ENCODE data around the gene GRB7. TPM values are rescaled to one million over a fixed set of nuclear protein-coding genes. Genes with fewer than 3 reads are reported as not detected.
A peak's percentile ranks its signal among the peaks of the same experiment; 100 is the strongest.
"Not testable (repeated sequence)": the region's sequence is repeated elsewhere in the genome, so short reads cannot be mapped to it uniquely, and the experiment has no call there.

The GRB7 gene
- total RNA-seq, 4 donors from 2014 or later, result 0.41 to 0.70 TPM; not detected in 2

DNA sequence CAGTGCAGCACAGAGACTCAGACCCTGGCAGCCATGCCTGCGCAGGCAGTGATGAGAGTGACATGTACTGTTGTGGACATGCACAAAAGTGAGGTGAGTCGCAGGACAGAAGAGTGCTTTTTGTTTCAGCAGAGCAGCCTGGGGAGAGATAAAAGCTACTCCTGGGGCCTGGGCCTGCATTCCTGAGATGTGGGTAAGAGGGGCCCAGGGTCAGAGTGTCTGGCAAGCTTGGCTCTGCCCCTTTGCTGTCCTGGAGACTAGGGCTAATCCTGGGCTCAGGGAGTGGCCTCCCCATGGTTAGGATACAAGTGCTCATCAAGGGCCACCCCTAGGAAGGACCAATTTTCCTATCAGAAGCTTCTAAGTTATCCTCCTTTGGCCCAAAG is 42.7 kb upstream of the GRB7 start:
- in situ Hi-C loops (cut with MboI; ENCODE audit: low sequenced_read_pairs in 4 of 4), result no loop called here
- Histone ChIP-seq H3K4me1 (peaks cover 7% of the 10 kb centered on the region in 2 donors), H3K27me3 (no peaks in the 10 kb centered on the region), H3K4me3 (no peak overlapping the region), H3K27ac (no peak overlapping the region), H3K9me3 (no peaks in the 10 kb centered on the region), H3K36me3 (no peaks in the 10 kb centered on the region)
- no peak for DNase-seq
- TF ChIP-seq CTCF (IDR thresholded peaks at IDR 0.05 in 4 of 5, conservative IDR thresholded peaks at IDR 0.05 in 1 of 5) (no peak), POLR2A (IDR thresholded peaks at IDR 0.05) (no peak)
- intact Hi-C loops (cut with DNase I; ENCODE audit: low total_unique reads), result no loop called here
- no peak for ATAC-seq

- Histone ChIP-seq H3K36me3 (no peaks in the 10 kb centered on the region), H3K27me3 (no peaks in the 10 kb centered on the region), H3K4me1 (peaks cover 12 to 20% of the 10 kb centered on the region in 2 donors), H3K4me3 (no peak overlapping the region), H3K27ac (no peak overlapping the region), H3K9me3 (no peaks in the 10 kb centered on the region)
- no peak for ATAC-seq
- TF ChIP-seq POLR2A (IDR thresholded peaks at IDR 0.05), result no peak
- TF ChIP-seq CTCF (IDR thresholded peaks at IDR 0.05 in 4 of 5, conservative IDR thresholded peaks at IDR 0.05 in 1 of 5), result no peak
- no peak for DNase-seq
- intact Hi-C loops (cut with DNase I; ENCODE audit: low total_unique reads) (no loop called here), in situ Hi-C loops (cut with MboI; ENCODE audit: low sequenced_read_pairs in 4 of 4) (no loop called here)
Observed at GRCh38 chr17:39696731-39697130, 41.0 kb upstream of the GRB7 start.

- TF ChIP-seq CTCF (IDR thresholded peaks at IDR 0.05 in 4 of 5, conservative IDR thresholded peaks at IDR 0.05 in 1 of 5), result no peak
- TF ChIP-seq POLR2A (IDR thresholded peaks at IDR 0.05), result no peak
- intact Hi-C loops (cut with DNase I; ENCODE audit: low total_unique reads) (no loop called here), in situ Hi-C loops (cut with MboI; ENCODE audit: low sequenced_read_pairs in 4 of 4) (no loop called here)
- Histone ChIP-seq H3K4me1 (peaks cover 12 to 28% of the 10 kb centered on the region in 2 donors), H3K27me3 (no peaks in the 10 kb centered on the region), H3K9me3 (no peaks in the 10 kb centered on the region), H3K27ac (no peak overlapping the region), H3K36me3 (no peaks in the 10 kb centered on the region), H3K4me3 (no peak overlapping the region)
- ATAC-seq, result no peak
- no peak for DNase-seq
Observed at GRCh38 chr17:39697961-39698360, 39.8 kb upstream of the GRB7 start.

- Histone ChIP-seq H3K4me3 (peak overlapping the region; percentile 65 to 83 (median 76)), H3K27ac (peak overlapping the region; percentile 59 to 78 (median 74)), H3K4me1 (peaks cover 12 to 31% of the 10 kb centered on the region in 2 donors)
- H3K27me3 ChIP-seq; intact Hi-C loops (cut with DNase I; ENCODE audit: low total_unique reads); H3K9me3 ChIP-seq; in situ Hi-C loops (cut with MboI; ENCODE audit: low sequenced_read_pairs in 4 of 4); DNase-seq; H3K36me3 ChIP-seq: not testable (repeated sequence)
- peak in 1 of 2 donors; percentile 3 for ATAC-seq
Observed at GRCh38 chr17:39699157-39699817, 38.5 kb upstream of the GRB7 start.

GRCh38 chr17:39699818-39700147 is 38.0 kb upstream of the GRB7 start, which contains the start of gene ERBB2:
ERBB2 (plus strand) TSS chr17:39700064; CDS start chr17:39700239, 175 bp downstream.
- peak within 1 kb of the TSS; percentile 59 to 78 (median 74) for H3K27ac ChIP-seq
- TF ChIP-seq CTCF (IDR thresholded peaks at IDR 0.05 in 4 of 5, conservative IDR thresholded peaks at IDR 0.05 in 1 of 5) (no peak), POLR2A (IDR thresholded peaks at IDR 0.05) (peak in 1 of 2 donors; percentile 13)
- intact Hi-C loops (cut with DNase I; ENCODE audit: low total_unique reads) (no loop called here), in situ Hi-C loops (cut with MboI; ENCODE audit: low sequenced_read_pairs in 4 of 4) (no loop called here)
- peaks cover 13 to 36% of the 10 kb centered on the region in 2 donors for H3K4me1 ChIP-seq
- no peaks in the 10 kb centered on the region for H3K27me3 ChIP-seq
- DNase-seq, result peak; percentile 42 to 67
- H3K4me3 ChIP-seq, result peak within 1 kb of the TSS; percentile 65 to 83 (median 76)
- no peaks in the 10 kb centered on the region for H3K36me3 ChIP-seq
- no peaks in the 10 kb centered on the region for H3K9me3 ChIP-seq
- ATAC-seq, result peak; percentile 82 to 87
